HPDE6-E6E7 (cell line): ENCODE data around the gene CENPI.
A peak's percentile ranks its signal among the peaks of the same experiment; 100 is the strongest.
"Not testable (repeated sequence)": the region's sequence is repeated elsewhere in the genome, so short reads cannot be mapped to it uniquely, and the experiment has no call there.

Source experiments
- DNase-seq: peaks from one replicate; pipeline ENCODE4 v3.0.0; 2011; ENCODE audit warnings: missing footprints; ENCODE audit errors: extremely low spot score

CENPI gene, protein sequence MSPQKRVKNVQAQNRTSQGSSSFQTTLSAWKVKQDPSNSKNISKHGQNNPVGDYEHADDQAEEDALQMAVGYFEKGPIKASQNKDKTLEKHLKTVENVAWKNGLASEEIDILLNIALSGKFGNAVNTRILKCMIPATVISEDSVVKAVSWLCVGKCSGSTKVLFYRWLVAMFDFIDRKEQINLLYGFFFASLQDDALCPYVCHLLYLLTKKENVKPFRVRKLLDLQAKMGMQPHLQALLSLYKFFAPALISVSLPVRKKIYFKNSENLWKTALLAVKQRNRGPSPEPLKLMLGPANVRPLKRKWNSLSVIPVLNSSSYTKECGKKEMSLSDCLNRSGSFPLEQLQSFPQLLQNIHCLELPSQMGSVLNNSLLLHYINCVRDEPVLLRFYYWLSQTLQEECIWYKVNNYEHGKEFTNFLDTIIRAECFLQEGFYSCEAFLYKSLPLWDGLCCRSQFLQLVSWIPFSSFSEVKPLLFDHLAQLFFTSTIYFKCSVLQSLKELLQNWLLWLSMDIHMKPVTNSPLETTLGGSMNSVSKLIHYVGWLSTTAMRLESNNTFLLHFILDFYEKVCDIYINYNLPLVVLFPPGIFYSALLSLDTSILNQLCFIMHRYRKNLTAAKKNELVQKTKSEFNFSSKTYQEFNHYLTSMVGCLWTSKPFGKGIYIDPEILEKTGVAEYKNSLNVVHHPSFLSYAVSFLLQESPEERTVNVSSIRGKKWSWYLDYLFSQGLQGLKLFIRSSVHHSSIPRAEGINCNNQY

DNA sequence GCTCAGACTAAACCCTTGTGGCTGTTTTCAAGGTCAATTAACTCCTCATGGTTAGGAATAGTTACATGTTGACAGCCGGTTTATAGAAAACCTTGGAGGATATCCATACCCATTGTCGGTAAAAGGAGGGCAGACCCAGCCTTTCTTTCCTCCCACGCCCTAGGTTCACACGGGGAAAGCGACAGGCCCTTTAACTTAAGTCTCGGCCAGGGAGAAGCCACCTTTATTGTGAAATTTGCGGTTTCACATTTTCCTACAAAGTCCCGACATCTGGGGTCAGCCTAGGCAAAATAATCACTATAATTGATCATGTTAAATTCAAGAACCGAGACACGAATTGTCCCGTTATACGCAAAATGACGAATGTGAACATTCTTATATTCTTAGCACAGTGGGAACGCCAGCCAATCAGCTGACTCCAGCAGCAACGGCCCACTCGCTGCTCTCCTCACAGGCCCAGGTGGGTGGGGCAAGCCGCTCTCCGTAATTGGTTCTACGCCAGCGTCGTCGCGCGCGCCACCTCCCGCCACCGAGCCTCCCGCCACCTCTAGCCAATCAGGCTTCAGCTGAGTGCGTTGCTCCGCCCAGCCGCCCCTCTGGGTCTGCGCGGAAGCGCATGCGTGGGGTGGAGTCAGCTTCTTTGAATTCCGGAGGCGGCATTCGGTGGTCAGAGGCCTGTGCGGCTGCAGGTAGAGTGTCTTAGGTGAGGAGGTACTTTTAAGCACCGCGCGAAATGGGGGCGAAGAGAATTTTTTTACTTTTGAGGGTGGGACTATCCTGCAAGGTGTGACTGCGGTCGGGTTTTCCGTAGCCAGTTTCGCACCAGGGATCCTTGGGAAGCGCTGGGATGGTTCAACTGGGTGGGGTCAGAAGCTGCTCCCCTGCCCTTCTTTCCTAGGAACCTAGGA lies at the start of gene CENPI:
CENPI (plus strand) TSS at position 659 of the 908 bp plus-strand sequence. CDS start 2,867 bp downstream, outside the sequence.
- DNase-seq = peak; percentile 86

GRCh38 chrX:101051153-101051548 lies 46.9 kb upstream of the CENPI start:
- DNase-seq = peak; percentile 1

DNA sequence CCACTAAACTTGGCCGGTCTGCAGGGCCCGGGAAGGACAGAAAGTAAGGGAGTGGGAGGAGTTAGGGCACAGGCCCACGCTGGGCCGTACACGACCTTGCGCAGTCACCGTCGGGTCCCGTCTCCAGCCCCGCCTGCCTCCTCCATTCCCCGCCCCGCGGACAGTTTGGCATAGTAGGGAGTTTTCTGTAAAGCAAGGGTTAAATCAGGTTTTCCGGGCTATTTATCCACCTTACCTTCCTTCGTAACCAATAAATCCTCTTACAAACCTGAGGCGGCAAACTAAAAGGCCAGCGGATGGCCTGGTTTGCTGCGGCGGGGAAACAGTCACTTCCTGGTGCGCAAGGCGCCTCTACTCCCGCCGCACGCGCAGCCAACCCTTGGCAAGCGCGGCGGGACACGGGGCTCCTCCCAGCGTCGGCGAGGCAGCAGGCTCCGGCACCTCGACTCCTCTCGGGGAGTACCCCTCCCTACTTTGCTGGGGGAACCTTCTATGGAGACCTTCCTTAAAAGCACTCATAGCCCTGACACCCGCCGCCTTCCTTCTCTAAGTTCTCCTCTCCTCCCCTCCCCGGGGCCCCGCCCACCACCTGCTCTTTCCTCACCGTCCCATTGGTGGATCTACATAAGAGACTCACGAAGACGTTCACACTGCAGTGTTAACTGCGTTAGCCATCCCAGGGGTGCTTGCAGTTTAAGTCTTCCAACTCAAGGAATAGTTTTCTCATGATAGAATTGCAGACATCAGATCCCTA lies 46.3 kb upstream of the CENPI start, which contains the start of gene TRMT2B:
TRMT2B (minus strand) TSS at position 563 of the 754 bp plus-strand sequence. CDS start 9,822 bp downstream, outside the sequence.
- peak; percentile 59 for DNase-seq

- DNase-seq = not testable (repeated sequence)
These were observed 41.5 kb upstream of the CENPI start for GRCh38 chrX:101056551-101056950.

DNA sequence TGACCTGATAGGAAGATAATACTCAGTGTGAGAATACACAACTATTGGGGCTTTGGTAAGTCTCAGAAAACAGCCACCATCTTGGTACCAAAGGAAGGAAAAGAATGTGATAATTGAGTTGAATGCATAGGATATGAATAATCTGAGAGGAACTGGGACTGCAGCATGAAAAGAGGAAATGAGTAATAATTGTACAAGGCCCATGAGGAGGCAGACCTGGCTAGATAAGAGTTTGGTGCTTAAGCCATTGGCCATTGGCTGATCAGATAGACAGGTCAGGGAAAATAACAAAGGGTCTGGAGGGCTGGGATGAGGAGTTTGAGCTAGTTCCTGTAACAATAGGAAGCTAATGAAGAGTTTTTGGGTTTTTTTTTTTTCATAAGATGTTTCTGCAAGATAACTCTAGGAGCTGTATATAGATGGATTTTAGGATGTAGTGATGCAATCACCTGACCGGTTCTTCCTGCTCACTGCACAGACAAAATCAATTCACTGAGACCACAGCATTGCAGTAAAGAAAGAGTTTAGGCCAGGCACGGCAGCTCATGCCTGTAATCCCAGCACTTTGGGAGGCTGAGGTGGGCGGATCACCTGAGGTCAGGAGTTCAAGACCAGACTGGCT lies 40.8 kb upstream of the CENPI start:
- peak; percentile 44 for DNase-seq

DNA sequence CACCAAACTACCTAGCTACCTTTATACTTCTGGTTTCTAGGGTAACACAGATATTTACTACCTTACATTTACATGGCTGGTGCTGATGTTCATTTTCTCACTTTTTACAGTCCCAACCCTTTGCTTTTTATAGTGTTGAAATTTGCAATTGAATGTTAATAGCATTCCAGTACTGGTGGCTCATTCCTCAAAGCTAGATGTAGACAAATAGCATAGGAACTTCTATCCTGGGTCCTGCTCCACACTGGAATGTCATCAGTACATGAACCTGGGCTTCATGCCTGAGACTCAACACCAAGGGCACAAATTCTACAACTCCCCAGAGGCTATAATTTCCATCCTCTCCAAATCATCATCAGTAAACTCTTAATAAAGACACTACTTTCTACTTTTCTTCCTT lies 35.8 kb upstream of the CENPI start:
- no peak for DNase-seq

- DNase-seq = no peak
These were observed 26.4 kb upstream of the CENPI start for GRCh38 chrX:101071582-101071981.

- no peak for DNase-seq
These were observed 19.0 kb upstream of the CENPI start, which contains the start of gene TMEM35A for GRCh38 chrX:101078716-101079598. TMEM35A (plus strand) TSS chrX:101078879; CDS start chrX:101079003, 124 bp downstream.

DNA sequence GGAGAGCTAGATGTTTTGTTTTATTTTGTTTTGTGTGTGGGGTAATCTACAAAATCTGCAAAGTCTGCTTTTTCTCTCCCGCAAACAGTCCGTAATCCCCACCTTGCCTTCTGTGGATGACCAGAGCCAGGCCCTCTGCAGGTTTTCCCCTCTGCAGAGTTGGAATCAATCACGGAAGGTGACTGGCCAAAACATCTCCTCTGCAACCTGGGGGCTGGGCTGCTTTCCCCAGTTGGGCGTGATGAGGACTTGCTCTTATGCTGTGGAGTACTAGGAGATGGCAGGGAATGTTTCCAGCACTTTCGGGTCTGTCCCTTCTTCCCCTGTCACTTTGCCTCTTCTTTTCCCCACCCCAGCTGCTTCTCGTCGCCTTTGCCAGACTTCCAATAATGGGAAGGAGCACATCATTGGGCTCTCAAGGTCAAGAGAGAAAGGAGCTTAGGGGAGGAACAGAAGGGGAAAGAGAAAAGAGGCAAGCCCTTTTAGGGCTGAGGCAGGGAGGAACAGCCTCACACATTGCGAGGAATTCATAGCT lies 18.2 kb upstream of the CENPI start:
- no peak for DNase-seq

DNA sequence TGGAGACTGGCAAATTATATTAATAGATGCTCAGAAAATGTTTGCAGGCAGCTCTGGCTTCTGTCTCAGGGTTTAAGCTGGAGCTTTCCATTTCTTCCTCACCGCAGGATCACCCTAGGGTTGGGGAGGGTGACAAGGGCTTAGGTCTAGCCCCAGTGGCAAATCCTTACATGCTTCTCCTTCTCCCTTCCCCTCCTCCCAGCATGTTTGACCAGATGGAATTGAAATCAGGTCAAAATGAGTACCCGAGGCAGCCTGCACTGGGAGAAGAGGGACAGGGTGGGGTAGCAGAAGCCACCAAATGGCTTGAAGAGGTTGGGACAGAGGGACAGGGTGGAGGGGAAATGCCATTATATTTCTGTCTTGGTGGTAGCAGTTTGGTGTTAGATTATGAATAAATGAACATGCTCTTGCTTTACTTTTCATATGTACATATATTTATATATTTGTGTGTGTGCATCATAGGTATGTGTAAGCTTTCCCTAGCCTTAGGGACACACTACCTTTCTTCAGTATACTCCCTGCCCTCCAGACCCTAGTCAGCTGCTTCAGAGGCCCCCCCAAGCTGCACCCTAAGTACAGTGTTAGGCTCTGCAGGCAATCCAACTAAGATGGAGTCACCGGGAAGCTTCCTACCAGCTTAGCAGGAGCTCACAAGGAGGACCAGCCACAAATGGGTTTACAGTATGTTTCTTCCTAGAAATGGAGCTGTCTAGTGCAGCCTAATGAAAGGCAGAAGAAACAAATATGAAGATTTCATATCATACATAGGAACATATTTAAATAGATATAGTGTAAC lies 17.5 kb upstream of the CENPI start:
- DNase-seq = no peak

- DNase-seq = no peak
These were observed 16.8 kb upstream of the CENPI start for GRCh38 chrX:101081231-101081630.

DNA sequence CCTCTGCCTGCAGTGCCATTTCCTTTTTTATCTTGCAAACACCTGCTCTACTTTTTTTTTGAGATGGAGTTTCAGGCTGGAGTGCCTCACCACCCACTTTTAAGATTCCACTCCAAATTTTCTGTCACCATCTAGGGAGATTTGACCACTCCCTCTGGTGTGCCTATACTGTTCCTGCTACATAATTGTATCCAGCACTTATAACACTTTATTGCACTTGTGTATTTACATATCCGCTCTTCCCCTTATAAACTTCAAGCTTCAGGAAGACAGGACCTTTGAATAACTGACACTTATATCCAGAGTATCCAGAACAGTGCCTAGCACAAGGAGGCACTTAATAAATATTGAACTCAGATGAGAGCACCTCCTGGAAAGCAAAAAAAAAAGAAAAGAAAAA lies 6.2 kb upstream of the CENPI start:
- no peak for DNase-seq

DNA sequence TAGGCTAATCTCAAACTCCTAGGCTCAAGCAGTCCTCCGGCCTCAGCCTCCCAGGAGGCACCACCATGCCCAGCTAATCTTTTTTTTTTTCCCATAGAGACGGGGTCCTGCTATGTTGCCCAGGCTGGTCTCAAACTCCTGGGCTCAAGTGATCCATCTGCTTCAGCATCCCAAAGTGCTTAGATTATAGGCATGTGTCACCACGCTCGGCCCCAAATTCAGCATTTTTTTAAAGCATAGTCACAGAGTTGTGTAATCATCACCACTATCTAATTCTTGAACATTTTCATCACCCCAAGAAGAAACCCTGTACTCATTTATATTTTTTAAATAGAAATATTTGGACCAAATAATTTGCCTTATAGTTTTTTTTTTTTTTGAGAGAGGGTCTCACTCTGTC lies 10.3 kb downstream of the CENPI start:
- DNase-seq = no peak

- no peak for DNase-seq
These were observed 19.7 kb downstream of the CENPI start for GRCh38 chrX:101117701-101118100.

- DNase-seq = no peak
These were observed 38.2 kb downstream of the CENPI start for GRCh38 chrX:101136235-101136634.
